Sciatic nerve (tissue), 2 donors: ENCODE data around the gene ANO3. TPM values are rescaled to one million over a fixed set of nuclear protein-coding genes. Genes with fewer than 3 reads are reported as not detected.
"Not testable (repeated sequence)": the region's sequence is repeated elsewhere in the genome, so short reads cannot be mapped to it uniquely, and the experiment has no call there.

Experiments
- ATAC-seq: fragments of 200-7000 bp; cut with Tn5 transposase; one replicate; pipeline ENCODE4 v1.9.1; 2020; ENCODE audit warnings: mild to moderate bottlenecking, moderate library complexity
- DNase-seq: peaks from one replicate; pipeline ENCODE4 v3.0.0-alpha.2; 2020; ENCODE audit warnings: low spot score
- intact Hi-C: fragments of 100-400 bp; cut with DNase I; formaldehyde crosslinking; loops from one replicate; pipeline ENCODE4 v1.14.2; 2022
- total RNA-seq: library from RNA; stranded (reverse); fragmentation: NEBNext Ultra II Directional; extraction: Animal tissue kit (Norgen Biotek cat#: 25700); gene quantifications from one replicate; pipeline ENCODE4 v1.2.1, GENCODE V29; 2021
- donor health status: DM: no; HTN: no; CAD: no.
- donor health status: DM: no; HTN: no; CAD: no.

The ANO3 gene
- total RNA-seq, 1 donor from 2014 or later = 0.76 TPM

- DNase-seq = no peak
- no peak for ATAC-seq
- intact Hi-C loops = no loop called here
Observed at GRCh38 chr11:26599425-26599824, 267.5 kb downstream of the ANO3 start.

- no peak for DNase-seq
- no peak for ATAC-seq
- intact Hi-C loops = no loop called here
Observed at GRCh38 chr11:26599876-26600434, 268.0 kb downstream of the ANO3 start.

- intact Hi-C loops = no loop called here
- no peak for ATAC-seq
Observed at GRCh38 chr11:26607725-26608506, 276.0 kb downstream of the ANO3 start.

GRCh38 chr11:26608507-26609146 lies 276.7 kb downstream of the ANO3 start:
- intact Hi-C loops = no loop called here
- DNase-seq (no peak), ATAC-seq (no peak)

More at GRCh38 chr11:26607725-26608506, 276.0 kb downstream of the ANO3 start:
- no peak for DNase-seq

- DNase-seq = no peak
- ATAC-seq = no peak
- intact Hi-C loops = no loop called here
Observed at GRCh38 chr11:26613759-26614158, 281.8 kb downstream of the ANO3 start.

- DNase-seq = no peak
- no peak for ATAC-seq
- intact Hi-C loops = no loop called here
Observed at GRCh38 chr11:26618441-26618840, 286.5 kb downstream of the ANO3 start.

GRCh38 chr11:26620282-26621045 lies 288.5 kb downstream of the ANO3 start:
- DNase-seq (no peak), ATAC-seq (no peak)
- intact Hi-C loops = no loop called here

- no peak for ATAC-seq
- no peak for DNase-seq
- intact Hi-C loops = no loop called here
Observed at GRCh38 chr11:26621132-26621531, 289.2 kb downstream of the ANO3 start.

- DNase-seq = no peak
- intact Hi-C loops = no loop called here
- ATAC-seq = no peak
Observed at GRCh38 chr11:26622181-26622580, 290.3 kb downstream of the ANO3 start.

GRCh38 chr11:26623076-26623659 lies 291.2 kb downstream of the ANO3 start:
- no peak for DNase-seq
- no peak for ATAC-seq
- intact Hi-C loops = no loop called here

GRCh38 chr11:26626346-26626745 lies 294.4 kb downstream of the ANO3 start:
- intact Hi-C loops = no loop called here
- ATAC-seq (no peak), DNase-seq (no peak)

- ATAC-seq (no peak), DNase-seq (no peak)
- intact Hi-C loops = no loop called here
Observed at GRCh38 chr11:26632691-26633159, 300.8 kb downstream of the ANO3 start.

GRCh38 chr11:26643314-26643713 lies 311.4 kb downstream of the ANO3 start:
- ATAC-seq, intact Hi-C loops: not testable (repeated sequence)

GRCh38 chr11:26649884-26650283 lies 318.0 kb downstream of the ANO3 start:
- intact Hi-C loops = no loop called here
- DNase-seq = peak; percentile 59

More at GRCh38 chr11:26643314-26643713, 311.4 kb downstream of the ANO3 start:
- not testable (repeated sequence) for DNase-seq

GRCh38 chr11:26651916-26652315 lies 320.0 kb downstream of the ANO3 start:
- intact Hi-C loops = no loop called here
- ATAC-seq = no peak
- DNase-seq = no peak

More at GRCh38 chr11:26649884-26650283, 318.0 kb downstream of the ANO3 start:
- ATAC-seq = peak; percentile 48

GRCh38 chr11:26655287-26655686 lies 323.4 kb downstream of the ANO3 start:
- intact Hi-C loops = no loop called here
- DNase-seq = no peak
- ATAC-seq = no peak

- intact Hi-C loops = no loop called here
- ATAC-seq = no peak
- no peak for DNase-seq
Observed at GRCh38 chr11:26662916-26663315, 331.0 kb downstream of the ANO3 start.

- ATAC-seq (no peak), DNase-seq (no peak)
- intact Hi-C loops = no loop called here
Observed at GRCh38 chr11:26665036-26665435, 333.1 kb downstream of the ANO3 start.

- intact Hi-C loops = no loop called here
- ATAC-seq = no peak
- DNase-seq = no peak
Observed at GRCh38 chr11:26665946-26666345, 334.0 kb downstream of the ANO3 start.
